A673 (cell line): ENCODE data around the gene RAB2B. TPM values are rescaled to one million over a fixed set of nuclear protein-coding genes. Genes with fewer than 3 reads are reported as not detected.
"Not testable (repeated sequence)": the region's sequence is repeated elsewhere in the genome, so short reads cannot be mapped to it uniquely, and the experiment has no call there.

Experiments used
- BruUV-seq: library from RNA; stranded (reverse); fragments of 400-500 nt; replicated peaks from 2 replicates; lab custom pipeline; 2021; lab: Mats Ljungman, UMichigan
- CTCF ChIA-PET: fragments of 300-600 bp; sonication (Branson Sonifier 250); formaldehyde crosslinking; loops from one replicate; lab custom pipeline; 2022; ENCODE audit warnings: antibody characterized with exemption; lab: Charles Lee
- POLR2A ChIA-PET: fragments of 300-600 bp; sonication (Branson Sonifier 250); formaldehyde crosslinking; loops from one replicate; lab custom pipeline; 2022; ENCODE audit warnings: antibody characterized with exemption; ENCODE audit not compliant: low non-redundant PET; lab: Charles Lee
- DNase-seq: peaks from one replicate; pipeline ENCODE4 v3.0.0-alpha.2; 2015; ENCODE audit warnings: low spot score
- H3K27ac ChIP-seq: fragments of 200-600 bp; sonication (generic); 2 replicates; pipeline ENCODE4 v1.5.1; 2016; ENCODE audit warnings: mixed run types, low read depth, mild to moderate bottlenecking, mixed read lengths, antibody characterized with exemption, low read length; ENCODE audit not compliant: poor library complexity, severe bottlenecking
- H3K27me3 ChIP-seq: fragments of 200-600 bp; sonication (generic); replicated peaks from 2 replicates; pipeline ENCODE4 v1.6.1; 2017; ENCODE audit warnings: mixed run types, low read depth, mild to moderate bottlenecking, mixed read lengths, antibody characterized with exemption, low read length; ENCODE audit not compliant: insufficient read depth, poor library complexity
- H3K36me3 ChIP-seq: fragments of 200-600 bp; sonication (generic); 2 replicates; pipeline ENCODE4 v1.6.1; 2016; ENCODE audit warnings: mixed run types, mild to moderate bottlenecking, mixed read lengths, antibody characterized with exemption, low read length; ENCODE audit not compliant: insufficient read depth, poor library complexity, severe bottlenecking
- H3K4me1 ChIP-seq: fragments of 200-600 bp; sonication (generic); 2 replicates; pipeline ENCODE4 v1.6.1; 2017; ENCODE audit warnings: mixed run types, mild to moderate bottlenecking, mixed read lengths, antibody characterized with exemption, low read length; ENCODE audit not compliant: insufficient read depth, poor library complexity, severe bottlenecking
- H3K4me3 ChIP-seq: fragments of 200-600 bp; sonication (generic); 2 replicates; pipeline ENCODE4 v1.5.1; 2016; ENCODE audit warnings: low read depth, mixed run types, mild to moderate bottlenecking, mixed read lengths, low read length; ENCODE audit not compliant: poor library complexity, severe bottlenecking
- H3K9me3 ChIP-seq: fragments of 200-600 bp; sonication (generic); 2 replicates; pipeline ENCODE4 v1.6.1; 2016; ENCODE audit warnings: mixed run types, low read depth, mild to moderate bottlenecking, mixed read lengths, antibody characterized with exemption, low read length; ENCODE audit not compliant: poor library complexity, severe bottlenecking
- CTCF ChIP-seq: fragments of 300-800, 200-600 bp; sonication (generic); conservative IDR thresholded peaks from 2 replicates; pipeline ENCODE4 v1.5.1; 2017; ENCODE audit warnings: low read depth, mild to moderate bottlenecking, antibody characterized with exemption, low read length, moderate library complexity, mixed read lengths
- EZH2 ChIP-seq: fragments of 200-600 bp; sonication (generic); IDR thresholded peaks from 2 replicates; pipeline ENCODE4 v1.6.1; 2017; ENCODE audit warnings: borderline replicate concordance, low read depth, mild to moderate bottlenecking, mixed read lengths, antibody characterized with exemption, low read length; ENCODE audit not compliant: poor library complexity, severe bottlenecking
- intact Hi-C: fragments of 100-400 bp; cut with micrococcal nuclease; formaldehyde crosslinking; loops from one replicate; pipeline ENCODE4 v1.10.0; 2022; ENCODE audit not compliant: unreplicated experiment
- total RNA-seq: library from RNA; stranded (reverse); gene quantifications from 2 replicates; pipeline ENCODE4 v1.2.3, GENCODE V29; 2021

The RAB2B gene
- total RNA-seq, 1 experiment from 2014 or later = 37.1 TPM

DNA sequence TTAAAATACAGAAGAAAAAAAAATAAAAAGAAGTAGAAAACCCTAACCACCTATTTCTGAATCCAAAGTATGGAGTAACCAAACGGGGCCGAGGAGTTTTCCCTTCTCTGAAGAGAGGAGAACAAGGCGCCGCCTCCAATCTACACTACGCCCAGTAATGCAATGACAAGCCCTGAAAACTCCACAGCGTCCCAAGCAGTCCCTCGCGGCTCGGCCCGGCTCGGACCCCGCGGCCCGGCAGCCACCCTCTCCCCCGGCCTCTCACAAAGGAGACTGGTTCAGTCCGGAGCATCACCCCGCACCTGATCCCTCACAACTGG lies 21.2 kb downstream of the RAB2B start:
- CTCF ChIA-PET = interaction anchor here (0.6 to 1.2 kb wide), 5 partner anchors 11 to 102 kb away, joined by 3 to 12 read pairs (median 4); partner anchors contain the start of genes RAB2B and TOX4
- no peaks in the 10 kb centered on the region for H3K9me3 ChIP-seq
- intact Hi-C loops = loop anchor here (5.0 kb wide), 1 partner anchor 188 kb away; the partner anchor contains the start of gene HNRNPC
- peak overlapping the region; percentile 95 for H3K4me3 ChIP-seq
- no TSS peak for BruUV-seq
- POLR2A ChIA-PET = interaction anchor here (0.6 kb wide), 1 partner anchor 21 kb away, joined by 3 read pairs; the partner anchor contains the start of gene RAB2B
- DNase-seq = no peak
- peak overlapping the region; percentile 92 for H3K27ac ChIP-seq
- no peaks in the 10 kb centered on the region for H3K27me3 ChIP-seq
- no peaks in the 10 kb centered on the region for H3K36me3 ChIP-seq
- TF ChIP-seq EZH2 (no peak), CTCF (no peak)
- peaks cover 1% of the 10 kb centered on the region for H3K4me1 ChIP-seq

- Histone ChIP-seq H3K36me3 (no peaks in the 10 kb centered on the region), H3K4me3 (peak overlapping the region; percentile 95), H3K4me1 (peaks cover 7% of the 10 kb centered on the region), H3K9me3 (no peaks in the 10 kb centered on the region), H3K27me3 (no peaks in the 10 kb centered on the region), H3K27ac (peak overlapping the region; percentile 92)
- no peak for DNase-seq
- TF ChIP-seq CTCF = no peak
- TF ChIP-seq EZH2 = no peak
- intact Hi-C loops = loop anchor here (5.0 kb wide), 1 partner anchor 188 kb away; the partner anchor contains the start of gene HNRNPC
- ChIA-PET POLR2A (no interaction called here), CTCF (no interaction called here)
- TSS peak; percentile 49 for BruUV-seq
These were observed 21.8 kb downstream of the RAB2B start for GRCh38 chr14:21454843-21455544.

DNA sequence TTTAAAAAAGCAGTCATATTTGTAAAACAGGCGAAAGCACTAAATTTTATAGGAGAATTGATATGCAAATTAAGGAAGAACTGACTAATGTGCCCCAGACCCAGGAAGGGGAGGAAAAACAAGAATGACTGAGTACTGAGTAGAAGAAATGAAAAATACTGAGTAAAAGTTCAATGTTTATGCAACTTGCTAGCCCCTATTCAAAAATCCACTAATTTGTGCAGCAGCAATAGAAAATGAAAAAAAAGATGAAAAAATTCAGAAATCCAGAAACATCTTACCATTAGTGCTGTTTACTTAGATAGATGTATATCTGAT lies 26.9 kb downstream of the RAB2B start:
- TF ChIP-seq EZH2 = no peak
- TF ChIP-seq CTCF = no peak
- POLR2A ChIA-PET = no interaction called here

DNA sequence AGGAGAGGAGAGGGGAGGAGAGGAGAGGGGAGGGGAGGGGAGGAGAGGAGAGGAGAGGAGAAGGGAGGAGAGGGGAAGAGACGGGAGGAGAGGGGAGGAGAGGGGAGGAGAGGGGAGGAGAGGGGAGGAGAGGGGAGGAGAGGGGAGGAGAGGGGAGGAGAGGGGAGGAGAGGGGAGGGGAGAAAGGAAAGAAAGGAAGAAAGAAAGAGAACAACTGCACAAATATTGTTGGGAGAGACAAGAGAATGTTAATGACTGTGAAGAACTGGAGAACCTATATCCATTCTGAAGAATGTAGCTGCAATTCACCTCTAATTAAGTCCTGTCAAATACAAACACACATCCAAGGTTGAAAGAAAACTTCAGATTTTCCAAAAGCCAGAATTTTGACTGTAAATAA lies 34.1 kb downstream of the RAB2B start:
- H3K4me1 ChIP-seq, CTCF ChIA-PET, H3K4me3 ChIP-seq, H3K27ac ChIP-seq, H3K27me3 ChIP-seq, DNase-seq, POLR2A ChIA-PET, intact Hi-C loops, H3K9me3 ChIP-seq, H3K36me3 ChIP-seq, BruUV-seq: not testable (repeated sequence)

More for the DNA sequence above, 26.9 kb downstream of the RAB2B start:
- H3K4me3 ChIP-seq = no peak overlapping the region
- CTCF ChIA-PET = no interaction called here
- no peaks in the 10 kb centered on the region for H3K27me3 ChIP-seq
- H3K36me3 ChIP-seq = peaks cover 3% of the 10 kb centered on the region
- no TSS peak for BruUV-seq
- H3K9me3 ChIP-seq = no peaks in the 10 kb centered on the region
- no peak overlapping the region for H3K27ac ChIP-seq
- DNase-seq = no peak
- intact Hi-C loops = no loop called here
- peaks cover 11% of the 10 kb centered on the region for H3K4me1 ChIP-seq
